ENCODE results near the gene GOLPH3. TPM values are rescaled to one million over a fixed set of nuclear protein-coding genes. Genes with fewer than 3 reads are reported as not detected.

Gene GOLPH3
- total RNA-seq, 2 donors from 2014 or later: 60.6 to 63.7 TPM

DNA sequence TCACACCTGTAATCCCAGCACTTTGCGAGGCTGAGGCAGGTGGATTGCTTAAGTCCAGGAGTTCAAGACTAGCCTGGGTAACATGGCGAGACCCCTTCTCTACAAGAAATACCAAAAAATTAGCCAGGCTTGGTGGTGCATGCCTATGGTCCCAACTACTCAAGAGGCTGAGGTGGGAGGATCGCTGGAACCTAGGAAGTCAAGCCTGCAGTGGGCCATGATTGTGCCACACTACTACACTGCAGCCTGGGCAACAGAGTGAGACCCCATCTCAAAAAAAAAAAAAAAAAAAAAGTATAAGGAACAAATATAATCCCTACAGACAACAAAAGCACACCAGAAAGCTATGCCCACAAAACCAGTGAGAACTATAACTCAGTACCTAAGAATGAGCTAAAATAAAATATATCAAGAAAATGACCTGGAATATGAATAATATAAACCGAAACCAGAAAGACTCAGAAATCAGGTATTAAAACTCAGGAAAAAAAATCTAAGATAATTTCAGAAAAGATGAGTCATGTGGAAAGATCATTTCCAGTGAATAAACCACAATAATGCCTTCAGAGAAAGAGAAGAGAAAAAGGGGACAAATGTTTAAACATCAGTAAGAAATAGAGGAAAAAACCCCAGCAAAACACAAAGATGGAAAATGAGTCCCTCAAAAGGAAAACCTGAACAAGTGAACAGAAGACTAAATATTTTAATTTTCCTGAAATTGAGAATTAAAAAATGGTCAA lies 57.4 kb downstream of the GOLPH3 start:
- Histone ChIP-seq H3K4me1 (no peaks in the 10 kb centered on the region), H3K9me3 (no peaks in the 10 kb centered on the region), H3K4me3 (no peak overlapping the region), H3K36me3 (peaks cover 32% of the 10 kb centered on the region), H3K27me3 (no peaks in the 10 kb centered on the region), H3K27ac (no peak overlapping the region)
- TF ChIP-seq, protein P1, sequence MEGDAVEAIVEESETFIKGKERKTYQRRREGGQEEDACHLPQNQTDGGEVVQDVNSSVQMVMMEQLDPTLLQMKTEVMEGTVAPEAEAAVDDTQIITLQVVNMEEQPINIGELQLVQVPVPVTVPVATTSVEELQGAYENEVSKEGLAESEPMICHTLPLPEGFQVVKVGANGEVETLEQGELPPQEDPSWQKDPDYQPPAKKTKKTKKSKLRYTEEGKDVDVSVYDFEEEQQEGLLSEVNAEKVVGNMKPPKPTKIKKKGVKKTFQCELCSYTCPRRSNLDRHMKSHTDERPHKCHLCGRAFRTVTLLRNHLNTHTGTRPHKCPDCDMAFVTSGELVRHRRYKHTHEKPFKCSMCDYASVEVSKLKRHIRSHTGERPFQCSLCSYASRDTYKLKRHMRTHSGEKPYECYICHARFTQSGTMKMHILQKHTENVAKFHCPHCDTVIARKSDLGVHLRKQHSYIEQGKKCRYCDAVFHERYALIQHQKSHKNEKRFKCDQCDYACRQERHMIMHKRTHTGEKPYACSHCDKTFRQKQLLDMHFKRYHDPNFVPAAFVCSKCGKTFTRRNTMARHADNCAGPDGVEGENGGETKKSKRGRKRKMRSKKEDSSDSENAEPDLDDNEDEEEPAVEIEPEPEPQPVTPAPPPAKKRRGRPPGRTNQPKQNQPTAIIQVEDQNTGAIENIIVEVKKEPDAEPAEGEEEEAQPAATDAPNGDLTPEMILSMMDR (IDR thresholded peaks at IDR 0.05): no peak
- DNase-seq (ENCODE audit: low spot score): no peak

DNA sequence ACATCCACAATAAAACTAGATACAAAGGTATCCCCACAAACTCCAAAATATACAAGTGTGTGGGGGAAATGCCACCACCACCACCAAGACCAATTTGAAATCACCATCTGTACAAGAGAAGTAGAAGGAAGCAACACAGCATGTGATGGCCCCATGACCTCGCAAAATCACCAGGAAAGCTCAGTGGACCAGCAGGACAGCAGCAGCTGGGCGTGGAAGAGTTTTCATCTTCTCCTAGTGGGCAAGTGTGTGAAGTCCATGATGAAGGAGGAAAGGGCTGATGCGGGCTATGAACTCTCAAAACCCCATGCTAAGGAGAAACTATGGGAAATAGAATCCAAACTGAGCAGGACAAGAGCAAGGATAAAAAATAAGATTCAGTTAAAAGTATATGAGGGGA lies 58.1 kb downstream of the GOLPH3 start:
- Histone ChIP-seq H3K4me3 (no peak overlapping the region), H3K27me3 (no peaks in the 10 kb centered on the region), H3K27ac (no peak overlapping the region), H3K9me3 (no peaks in the 10 kb centered on the region), H3K4me1 (no peaks in the 10 kb centered on the region), H3K36me3 (peaks cover 30% of the 10 kb centered on the region)
- TF ChIP-seq, protein P1 (IDR thresholded peaks at IDR 0.05): no peak
- no peak for DNase-seq (ENCODE audit: low spot score)

DNA sequence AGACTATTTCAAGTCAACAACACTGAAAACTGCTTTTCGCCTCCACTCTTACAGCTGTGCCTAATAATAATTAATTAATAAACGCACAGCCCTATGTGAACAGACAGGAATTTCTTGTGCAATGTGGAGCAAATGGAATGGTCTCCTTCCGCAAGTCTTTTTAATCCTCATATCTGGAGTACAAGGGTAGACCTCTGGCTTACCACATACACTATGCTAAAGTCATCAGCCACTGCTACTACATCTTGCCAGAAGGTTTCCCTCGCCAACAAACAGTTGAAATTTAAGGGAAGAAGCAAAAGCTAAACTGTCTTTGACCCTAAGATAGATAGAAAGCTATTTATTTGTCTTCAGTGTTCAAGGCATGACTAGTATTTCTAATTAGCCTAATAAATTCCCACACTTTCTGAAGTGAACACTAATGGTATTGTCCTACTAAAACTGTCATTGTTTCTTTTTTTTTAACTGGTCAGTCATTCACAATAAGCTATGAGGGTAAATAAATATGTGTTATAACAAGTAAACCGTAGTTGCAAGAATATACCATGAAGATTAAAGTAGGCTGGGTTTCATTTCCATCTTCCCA lies 63.9 kb downstream of the GOLPH3 start:
- Histone ChIP-seq H3K9me3 (no peaks in the 10 kb centered on the region), H3K36me3 (peaks cover 53% of the 10 kb centered on the region), H3K4me1 (no peaks in the 10 kb centered on the region), H3K27me3 (no peaks in the 10 kb centered on the region), H3K27ac (no peak overlapping the region), H3K4me3 (no peak overlapping the region)
- DNase-seq (ENCODE audit: low spot score): no peak
- TF ChIP-seq, protein P1 (IDR thresholded peaks at IDR 0.05): no peak

DNA sequence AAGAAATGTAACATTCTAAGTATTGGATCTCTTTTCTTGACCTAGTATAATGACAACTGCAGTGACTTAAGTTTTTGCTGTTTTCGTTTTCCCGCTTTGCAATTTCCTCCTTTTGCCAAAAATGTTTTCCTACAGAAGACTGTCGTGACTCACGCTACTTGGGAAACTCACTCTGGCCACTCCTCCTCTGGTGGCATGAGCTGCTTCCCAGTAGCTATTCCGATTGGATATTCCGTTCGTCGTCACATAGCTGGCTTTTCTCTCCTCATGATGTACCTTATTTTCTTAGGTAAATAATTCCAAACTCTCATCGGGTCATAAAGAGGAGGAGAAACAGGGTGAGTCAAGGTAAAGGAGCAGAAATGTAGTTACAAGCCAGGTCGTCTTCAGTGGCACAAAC lies 64.9 kb downstream of the GOLPH3 start:
- TF ChIP-seq, protein P1 (IDR thresholded peaks at IDR 0.05): no peak
- Histone ChIP-seq H3K27ac (no peak overlapping the region), H3K27me3 (no peaks in the 10 kb centered on the region), H3K4me1 (no peaks in the 10 kb centered on the region), H3K36me3 (peaks cover 60% of the 10 kb centered on the region), H3K4me3 (no peak overlapping the region), H3K9me3 (no peaks in the 10 kb centered on the region)
- no peak for DNase-seq (ENCODE audit: low spot score)

DNA sequence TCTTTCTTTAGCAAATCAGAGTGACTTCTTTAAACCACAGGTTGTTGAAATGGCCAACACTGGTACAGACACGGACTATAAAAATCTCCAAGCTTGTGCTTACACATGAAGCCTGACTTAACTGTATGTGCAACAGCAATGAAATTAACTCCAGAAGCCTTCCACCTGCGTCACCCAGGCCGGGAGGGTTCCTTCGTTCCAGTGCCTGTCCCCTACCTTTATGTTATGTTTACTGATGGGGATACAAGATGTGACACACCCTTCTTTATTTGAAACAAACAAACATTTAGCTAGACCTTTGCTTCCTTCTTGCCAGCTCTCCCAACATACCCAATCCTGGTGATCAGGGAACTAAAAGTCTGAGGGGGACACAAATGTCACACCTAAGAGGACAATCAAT lies 66.0 kb downstream of the GOLPH3 start:
- no peaks in the 10 kb centered on the region for H3K9me3 ChIP-seq
- no peak overlapping the region for H3K4me3 ChIP-seq
- H3K36me3 ChIP-seq: peaks cover 70% of the 10 kb centered on the region
- no peaks in the 10 kb centered on the region for H3K27me3 ChIP-seq
- DNase-seq (ENCODE audit: low spot score): no peak
- TF ChIP-seq, protein P1 (IDR thresholded peaks at IDR 0.05): no peak
- H3K27ac ChIP-seq: no peak overlapping the region
- H3K4me1 ChIP-seq: no peaks in the 10 kb centered on the region
